D721Med (cell line): ENCODE data around the gene C12orf76.

Source experiments
- DNase-seq: peaks from one replicate; pipeline ENCODE4 v3.0.0; 2011; ENCODE audit warnings: low spot score; ENCODE audit not compliant: insufficient read length
- FAIRE-seq: peaks from 2 replicates; lab custom pipeline; 2011; peaks lifted over from hg19 to GRCh38; lab: Jason Lieb, UNC
- CTCF ChIP-seq: IDR thresholded peaks from 2 replicates; pipeline ENCODE4 v1.5.1; 2012; ENCODE audit warnings: mild to moderate bottlenecking, control low read depth; ENCODE audit not compliant: insufficient read depth; ENCODE audit errors: missing control alignments

C12orf76 gene

GRCh38 chr12:110084314-110085015, 36.1 kb upstream of the C12orf76 start:
- FAIRE-seq (no peak), DNase-seq (no peak)
- no peak for TF ChIP-seq CTCF

GRCh38 chr12:110080410-110080809, 32.1 kb upstream of the C12orf76 start:
- DNase-seq (no peak), FAIRE-seq (no peak)
- no peak for TF ChIP-seq CTCF

- no peak for TF ChIP-seq CTCF
- DNase-seq (no peak), FAIRE-seq (no peak)
These were observed 31.4 kb upstream of the C12orf76 start for GRCh38 chr12:110079477-110080400.

- TF ChIP-seq CTCF = no peak
- DNase-seq = no peak
- no peak for FAIRE-seq
These were observed 29.5 kb upstream of the C12orf76 start for GRCh38 chr12:110077800-110078199.

GRCh38 chr12:110075880-110076279, 27.6 kb upstream of the C12orf76 start:
- FAIRE-seq (no peak), DNase-seq (no peak)
- no peak for TF ChIP-seq CTCF

GRCh38 chr12:110074089-110074488, 25.8 kb upstream of the C12orf76 start:
- DNase-seq (no peak), FAIRE-seq (no peak)
- TF ChIP-seq CTCF = no peak
